Parathyroid adenoma (tissue), 2 donors: Measurements from ENCODE around the gene AGAP3.

Experiments used
- H2AFZ ChIP-seq: fragments of 300-600 bp; sonication (generic); one replicate; pipeline ENCODE4 v1.7.0; 2017; ENCODE audit warnings: antibody characterized with exemption, mild to moderate bottlenecking
- H3K27ac ChIP-seq: fragments of 300-600 bp; sonication (generic); one replicate; pipeline ENCODE4 v1.7.0; 2017
- H3K27me3 ChIP-seq: fragments of 300-600 bp; sonication (generic); one replicate; pipeline ENCODE4 v1.7.0; 2017; ENCODE audit warnings: low read length; ENCODE audit not compliant: control insufficient read depth, insufficient read depth
- H3K36me3 ChIP-seq: fragments of 300-600 bp; sonication (generic); one replicate; pipeline ENCODE4 v1.7.0; 2017; ENCODE audit warnings: low read length; ENCODE audit not compliant: control insufficient read depth, insufficient read depth
- H3K4me1 ChIP-seq: fragments of 300-600 bp; sonication (generic); one replicate; pipeline ENCODE4 v1.7.0; 2017; ENCODE audit warnings: control low read depth
- H3K4me2 ChIP-seq: fragments of 300-600 bp; sonication (generic); one replicate; pipeline ENCODE4 v1.7.0; 2017; ENCODE audit warnings: low read length
- H3K4me3 ChIP-seq: fragments of 300-600 bp; sonication (generic); one replicate; pipeline ENCODE4 v1.7.0; 2017; ENCODE audit warnings: low read depth, low read length
- H3K79me2 ChIP-seq: fragments of 300-600 bp; sonication (generic); one replicate; pipeline ENCODE4 v1.7.0; 2017; ENCODE audit warnings: control low read depth
- H3K9ac ChIP-seq: fragments of 300-600 bp; sonication (generic); one replicate; pipeline ENCODE4 v1.7.0; 2017; ENCODE audit warnings: mild to moderate bottlenecking
- H3K9me3 ChIP-seq: fragments of 300-600 bp; sonication (generic); one replicate; pipeline ENCODE4 v1.7.0; 2017; ENCODE audit warnings: low read length; ENCODE audit not compliant: control insufficient read depth
- CTCF ChIP-seq: fragments of 300-600 bp; sonication (generic); IDR thresholded peaks from one replicate; pipeline ENCODE4 v1.7.0; 2017; ENCODE audit warnings: antibody characterized with exemption, mild to moderate bottlenecking
- donor health status: primary hyperparathyroidism.

Gene AGAP3

GRCh38 chr7:151166629-151167196 lies 80.4 kb downstream of the AGAP3 start:
- Histone ChIP-seq H2AFZ (peak overlapping the region; percentile 45), H3K4me1 (no peaks in the 10 kb centered on the region), H3K36me3 (no peaks in the 10 kb centered on the region), H3K27ac (no peak overlapping the region), H3K79me2 (no peaks in the 10 kb centered on the region), H3K27me3 (no peaks in the 10 kb centered on the region), H3K4me3 (no peak overlapping the region), H3K9me3 (no peaks in the 10 kb centered on the region), H3K4me2 (peak overlapping the region; percentile 18), H3K9ac (no peak overlapping the region)
- no peak for TF ChIP-seq CTCF

- Histone ChIP-seq H3K9me3 (no peaks in the 10 kb centered on the region), H3K4me2 (peak within 1 kb of the TSS; percentile 68), H3K9ac (no peak within 1 kb of the TSS), H3K4me3 (peak within 1 kb of the TSS; percentile 22), H3K36me3 (no peaks in the 10 kb centered on the region), H3K27ac (no peak within 1 kb of the TSS), H3K27me3 (no peaks in the 10 kb centered on the region), H3K79me2 (no peaks in the 10 kb centered on the region), H3K4me1 (no peaks in the 10 kb centered on the region), H2AFZ (peak within 1 kb of the TSS; percentile 66)
- no peak for TF ChIP-seq CTCF
Measured at GRCh38 chr7:151167197-151167961, 81.1 kb downstream of the AGAP3 start, which contains the start of gene GBX1. TSS of gene GBX1 (minus strand) at chr7:151167694. CDS start at chr7:151167548, 146 bp downstream.

GRCh38 chr7:151168003-151168786 lies 81.9 kb downstream of the AGAP3 start:
- peak; percentile 65 for TF ChIP-seq CTCF
- Histone ChIP-seq H2AFZ (peak overlapping the region; percentile 66), H3K27ac (no peak overlapping the region), H3K9me3 (no peaks in the 10 kb centered on the region), H3K9ac (no peak overlapping the region), H3K36me3 (no peaks in the 10 kb centered on the region), H3K79me2 (no peaks in the 10 kb centered on the region), H3K4me3 (peak overlapping the region; percentile 22), H3K4me1 (no peaks in the 10 kb centered on the region), H3K4me2 (peak overlapping the region; percentile 68), H3K27me3 (no peaks in the 10 kb centered on the region)

GRCh38 chr7:151168787-151169162 lies 82.5 kb downstream of the AGAP3 start:
- TF ChIP-seq CTCF = no peak

More at GRCh38 chr7:151168787-151169162, 82.5 kb downstream of the AGAP3 start:
- Histone ChIP-seq H2AFZ (no peak overlapping the region), H3K4me2 (no peak overlapping the region), H3K4me3 (no peak overlapping the region), H3K9ac (no peak overlapping the region), H3K36me3 (no peaks in the 10 kb centered on the region), H3K27ac (no peak overlapping the region), H3K4me1 (no peaks in the 10 kb centered on the region), H3K79me2 (no peaks in the 10 kb centered on the region), H3K27me3 (no peaks in the 10 kb centered on the region), H3K9me3 (no peaks in the 10 kb centered on the region)
